ENCODE data around the gene AP5Z1.

The AP5Z1 gene

DNA sequence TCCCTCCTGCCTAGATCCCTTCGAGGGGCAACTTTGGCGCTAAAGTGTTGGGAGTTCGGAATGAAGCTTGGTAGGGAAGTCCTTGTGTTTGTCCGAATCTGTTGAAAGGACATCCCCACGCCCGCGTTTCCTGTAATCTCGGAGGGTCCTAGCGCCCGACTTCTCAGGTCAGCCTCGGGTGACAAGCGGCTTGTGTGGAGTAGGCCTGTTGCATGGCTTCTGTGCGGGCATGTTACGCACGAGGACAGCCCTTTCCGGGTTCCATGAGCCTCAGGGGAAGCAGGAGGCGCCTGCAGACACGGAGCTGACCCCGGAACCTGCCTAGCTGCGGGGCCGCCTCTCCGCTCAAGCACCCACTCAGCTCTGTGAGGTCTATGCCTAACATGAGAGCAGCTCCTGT lies 28.4 kb upstream of the AP5Z1 start:
- Histone ChIP-seq H3K27me3 (ENCODE audit: insufficient read depth, poor library complexity, severe bottlenecking) (no peaks in the 10 kb centered on the region), H3K4me3 (replicated peaks; ENCODE audit: insufficient read depth, low read length) (no peak overlapping the region), H3K27ac (replicated peaks) (no peak overlapping the region)
- TF ChIP-seq, protein P1, sequence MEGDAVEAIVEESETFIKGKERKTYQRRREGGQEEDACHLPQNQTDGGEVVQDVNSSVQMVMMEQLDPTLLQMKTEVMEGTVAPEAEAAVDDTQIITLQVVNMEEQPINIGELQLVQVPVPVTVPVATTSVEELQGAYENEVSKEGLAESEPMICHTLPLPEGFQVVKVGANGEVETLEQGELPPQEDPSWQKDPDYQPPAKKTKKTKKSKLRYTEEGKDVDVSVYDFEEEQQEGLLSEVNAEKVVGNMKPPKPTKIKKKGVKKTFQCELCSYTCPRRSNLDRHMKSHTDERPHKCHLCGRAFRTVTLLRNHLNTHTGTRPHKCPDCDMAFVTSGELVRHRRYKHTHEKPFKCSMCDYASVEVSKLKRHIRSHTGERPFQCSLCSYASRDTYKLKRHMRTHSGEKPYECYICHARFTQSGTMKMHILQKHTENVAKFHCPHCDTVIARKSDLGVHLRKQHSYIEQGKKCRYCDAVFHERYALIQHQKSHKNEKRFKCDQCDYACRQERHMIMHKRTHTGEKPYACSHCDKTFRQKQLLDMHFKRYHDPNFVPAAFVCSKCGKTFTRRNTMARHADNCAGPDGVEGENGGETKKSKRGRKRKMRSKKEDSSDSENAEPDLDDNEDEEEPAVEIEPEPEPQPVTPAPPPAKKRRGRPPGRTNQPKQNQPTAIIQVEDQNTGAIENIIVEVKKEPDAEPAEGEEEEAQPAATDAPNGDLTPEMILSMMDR (IDR thresholded peaks at IDR 0.05; ENCODE audit: insufficient read depth, low read length): no peak
- TF ChIP-seq POLR2AphosphoS5 (IDR thresholded peaks at IDR 0.05; ENCODE audit: low read depth): no peak
- TF ChIP-seq SPI1 (IDR thresholded peaks at IDR 0.05; ENCODE audit: borderline replicate concordance, low read depth): no peak
- TF ChIP-seq, protein P2, sequence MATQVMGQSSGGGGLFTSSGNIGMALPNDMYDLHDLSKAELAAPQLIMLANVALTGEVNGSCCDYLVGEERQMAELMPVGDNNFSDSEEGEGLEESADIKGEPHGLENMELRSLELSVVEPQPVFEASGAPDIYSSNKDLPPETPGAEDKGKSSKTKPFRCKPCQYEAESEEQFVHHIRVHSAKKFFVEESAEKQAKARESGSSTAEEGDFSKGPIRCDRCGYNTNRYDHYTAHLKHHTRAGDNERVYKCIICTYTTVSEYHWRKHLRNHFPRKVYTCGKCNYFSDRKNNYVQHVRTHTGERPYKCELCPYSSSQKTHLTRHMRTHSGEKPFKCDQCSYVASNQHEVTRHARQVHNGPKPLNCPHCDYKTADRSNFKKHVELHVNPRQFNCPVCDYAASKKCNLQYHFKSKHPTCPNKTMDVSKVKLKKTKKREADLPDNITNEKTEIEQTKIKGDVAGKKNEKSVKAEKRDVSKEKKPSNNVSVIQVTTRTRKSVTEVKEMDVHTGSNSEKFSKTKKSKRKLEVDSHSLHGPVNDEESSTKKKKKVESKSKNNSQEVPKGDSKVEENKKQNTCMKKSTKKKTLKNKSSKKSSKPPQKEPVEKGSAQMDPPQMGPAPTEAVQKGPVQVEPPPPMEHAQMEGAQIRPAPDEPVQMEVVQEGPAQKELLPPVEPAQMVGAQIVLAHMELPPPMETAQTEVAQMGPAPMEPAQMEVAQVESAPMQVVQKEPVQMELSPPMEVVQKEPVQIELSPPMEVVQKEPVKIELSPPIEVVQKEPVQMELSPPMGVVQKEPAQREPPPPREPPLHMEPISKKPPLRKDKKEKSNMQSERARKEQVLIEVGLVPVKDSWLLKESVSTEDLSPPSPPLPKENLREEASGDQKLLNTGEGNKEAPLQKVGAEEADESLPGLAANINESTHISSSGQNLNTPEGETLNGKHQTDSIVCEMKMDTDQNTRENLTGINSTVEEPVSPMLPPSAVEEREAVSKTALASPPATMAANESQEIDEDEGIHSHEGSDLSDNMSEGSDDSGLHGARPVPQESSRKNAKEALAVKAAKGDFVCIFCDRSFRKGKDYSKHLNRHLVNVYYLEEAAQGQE (IDR thresholded peaks at IDR 0.05; ENCODE audit: insufficient replicate concordance, low read depth): no peak
- TF ChIP-seq GABPA (IDR thresholded peaks at IDR 0.05; ENCODE audit: low read depth): no peak
- DNase-seq (ENCODE audit: low read depth in 1 of 2, low spot score in 1 of 2): no peak

DNA sequence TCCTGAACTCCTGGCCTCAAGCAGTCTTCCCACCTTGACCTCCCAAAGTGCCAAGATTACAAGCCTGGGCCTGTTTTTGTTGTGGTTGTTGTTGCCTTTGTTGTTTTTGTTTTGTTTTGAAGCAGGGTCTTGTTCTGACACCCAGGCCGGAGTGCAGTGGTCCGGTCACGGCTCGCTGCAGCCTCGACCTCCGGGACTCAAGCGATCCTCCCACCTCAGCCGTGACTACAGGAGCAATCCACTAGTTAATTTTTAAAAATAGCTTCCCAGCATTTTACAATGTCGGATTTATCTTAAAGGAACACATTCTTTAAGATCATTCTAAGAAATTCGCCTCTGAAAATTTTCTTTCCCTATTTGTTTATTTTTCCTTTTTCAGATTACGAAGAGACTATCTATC lies 27.7 kb upstream of the AP5Z1 start:
- DNase-seq (ENCODE audit: low read depth in 1 of 2, low spot score in 1 of 2): no peak
- Histone ChIP-seq H3K4me3 (replicated peaks; ENCODE audit: insufficient read depth, low read length) (no peak overlapping the region), H3K27ac (replicated peaks) (no peak overlapping the region), H3K27me3 (ENCODE audit: insufficient read depth, poor library complexity, severe bottlenecking) (no peaks in the 10 kb centered on the region)
- TF ChIP-seq, protein P2 (IDR thresholded peaks at IDR 0.05; ENCODE audit: insufficient replicate concordance, low read depth): no peak
- TF ChIP-seq SPI1 (IDR thresholded peaks at IDR 0.05; ENCODE audit: borderline replicate concordance, low read depth) (no peak), GABPA (IDR thresholded peaks at IDR 0.05; ENCODE audit: low read depth) (no peak), POLR2AphosphoS5 (IDR thresholded peaks at IDR 0.05; ENCODE audit: low read depth) (no peak)
- TF ChIP-seq, protein P1 (IDR thresholded peaks at IDR 0.05; ENCODE audit: insufficient read depth, low read length): no peak

DNA sequence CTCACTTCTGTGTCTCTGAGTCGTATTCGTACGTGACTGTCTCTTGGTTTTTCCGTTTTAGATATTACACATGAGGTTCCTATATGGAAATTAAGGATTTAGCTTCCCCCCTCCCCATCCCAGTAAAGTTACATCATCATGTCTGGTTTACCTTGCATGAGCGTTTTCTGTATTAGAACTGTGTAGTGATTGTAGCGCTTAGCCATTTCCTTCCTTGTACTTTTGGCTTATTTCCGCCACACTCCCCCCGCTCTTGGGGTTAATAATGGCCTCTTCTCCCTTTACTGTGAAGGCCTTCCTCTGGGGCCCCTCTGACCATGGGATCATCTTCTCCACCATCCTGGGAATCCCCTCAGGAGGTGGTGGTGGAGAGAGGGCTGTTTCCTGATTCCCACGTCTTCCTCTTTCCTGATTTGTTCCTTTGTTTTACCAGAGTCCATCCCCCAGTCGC lies 27.2 kb upstream of the AP5Z1 start:
- no peak overlapping the region for H3K4me3 ChIP-seq (replicated peaks; ENCODE audit: insufficient read depth, low read length)
- TF ChIP-seq, protein P2 (IDR thresholded peaks at IDR 0.05; ENCODE audit: insufficient replicate concordance, low read depth): no peak
- TF ChIP-seq GABPA (IDR thresholded peaks at IDR 0.05; ENCODE audit: low read depth) (no peak), SPI1 (IDR thresholded peaks at IDR 0.05; ENCODE audit: borderline replicate concordance, low read depth) (no peak), POLR2AphosphoS5 (IDR thresholded peaks at IDR 0.05; ENCODE audit: low read depth) (no peak)
- TF ChIP-seq, protein P1 (IDR thresholded peaks at IDR 0.05; ENCODE audit: insufficient read depth, low read length): no peak
- no peak overlapping the region for H3K27ac ChIP-seq (replicated peaks)
- no peak for DNase-seq (ENCODE audit: low read depth in 1 of 2, low spot score in 1 of 2)
- no peaks in the 10 kb centered on the region for H3K27me3 ChIP-seq (ENCODE audit: insufficient read depth, poor library complexity, severe bottlenecking)
